Neural crest cell (in vitro differentiated cells): ENCODE results near the gene HSP90AA1. TPM values are rescaled to one million over a fixed set of nuclear protein-coding genes. Genes with fewer than 3 reads are reported as not detected.

Experiments used
- DNase-seq: peaks from one replicate; pipeline ENCODE4 v3.0.0; 2021; ENCODE audit warnings: low read depth, mixed read lengths, low spot score
- H3K27ac Mint-ChIP-seq: one replicate; pipeline ENCODE4 v1.8.0; 2021; ENCODE audit warnings: mild to moderate bottlenecking, mixed read lengths; ENCODE audit not compliant: unreplicated experiment
- H3K27me3 Mint-ChIP-seq: 2 replicates; pipeline ENCODE4 v1.8.0; 2021; ENCODE audit warnings: low read depth, mild to moderate bottlenecking, mixed read lengths
- H3K36me3 Mint-ChIP-seq: 2 replicates; pipeline ENCODE4 v1.8.0; 2021; ENCODE audit warnings: low read depth, mild to moderate bottlenecking, mixed read lengths
- H3K4me1 Mint-ChIP-seq: 2 replicates; pipeline ENCODE4 v1.8.0; 2021; ENCODE audit warnings: mixed read lengths
- H3K4me3 Mint-ChIP-seq: one replicate; pipeline ENCODE4 v1.8.0; 2021; ENCODE audit warnings: mild to moderate bottlenecking, mixed read lengths
- H3K9me3 Mint-ChIP-seq: 2 replicates; pipeline ENCODE4 v1.8.0; 2021; ENCODE audit warnings: mixed read lengths
- total RNA-seq: library from RNA; stranded (reverse); gene quantifications from 2 replicates; pipeline ENCODE4 v1.2.1, GENCODE V29; 2021
- TF ChIP-seq, protein P1 (sequence below): fragments of 200-600 bp; sonication (generic); conservative IDR thresholded peaks from 2 replicates; pipeline ENCODE4 v1.5.0; 2021; ENCODE audit warnings: antibody characterized with exemption, mild to moderate bottlenecking

Gene HSP90AA1
- total RNA-seq, 1 donor from 2014 or later = 760 TPM

DNA sequence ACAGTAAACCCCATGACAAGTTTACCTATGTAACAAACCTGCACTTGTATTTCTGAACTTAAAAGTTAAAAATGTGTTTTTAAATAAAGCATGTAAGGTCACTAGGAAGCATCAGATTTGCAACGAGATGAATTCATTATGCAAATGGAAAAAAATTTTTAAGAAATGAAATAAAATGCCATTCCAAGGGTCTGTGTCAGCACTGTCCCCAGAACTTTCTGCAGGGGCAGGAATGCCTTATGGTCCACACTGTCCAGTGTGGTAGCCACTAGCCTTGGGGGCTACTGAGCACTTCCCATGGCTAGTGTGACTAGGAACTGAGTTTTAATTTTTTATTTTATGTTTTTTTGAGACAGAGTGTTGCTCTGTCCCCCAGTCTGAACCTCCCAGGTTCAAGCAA is 49.2 kb downstream of the HSP90AA1 start:
- no peaks in the 10 kb centered on the region for H3K9me3 Mint-ChIP-seq
- no peaks in the 10 kb centered on the region for H3K4me1 Mint-ChIP-seq
- H3K36me3 Mint-ChIP-seq = peaks cover 43% of the 10 kb centered on the region
- no peak overlapping the region for H3K4me3 Mint-ChIP-seq
- H3K27ac Mint-ChIP-seq = no peak overlapping the region
- TF ChIP-seq, protein P1, sequence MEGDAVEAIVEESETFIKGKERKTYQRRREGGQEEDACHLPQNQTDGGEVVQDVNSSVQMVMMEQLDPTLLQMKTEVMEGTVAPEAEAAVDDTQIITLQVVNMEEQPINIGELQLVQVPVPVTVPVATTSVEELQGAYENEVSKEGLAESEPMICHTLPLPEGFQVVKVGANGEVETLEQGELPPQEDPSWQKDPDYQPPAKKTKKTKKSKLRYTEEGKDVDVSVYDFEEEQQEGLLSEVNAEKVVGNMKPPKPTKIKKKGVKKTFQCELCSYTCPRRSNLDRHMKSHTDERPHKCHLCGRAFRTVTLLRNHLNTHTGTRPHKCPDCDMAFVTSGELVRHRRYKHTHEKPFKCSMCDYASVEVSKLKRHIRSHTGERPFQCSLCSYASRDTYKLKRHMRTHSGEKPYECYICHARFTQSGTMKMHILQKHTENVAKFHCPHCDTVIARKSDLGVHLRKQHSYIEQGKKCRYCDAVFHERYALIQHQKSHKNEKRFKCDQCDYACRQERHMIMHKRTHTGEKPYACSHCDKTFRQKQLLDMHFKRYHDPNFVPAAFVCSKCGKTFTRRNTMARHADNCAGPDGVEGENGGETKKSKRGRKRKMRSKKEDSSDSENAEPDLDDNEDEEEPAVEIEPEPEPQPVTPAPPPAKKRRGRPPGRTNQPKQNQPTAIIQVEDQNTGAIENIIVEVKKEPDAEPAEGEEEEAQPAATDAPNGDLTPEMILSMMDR = no peak
- no peak for DNase-seq
- H3K27me3 Mint-ChIP-seq = no peaks in the 10 kb centered on the region

DNA sequence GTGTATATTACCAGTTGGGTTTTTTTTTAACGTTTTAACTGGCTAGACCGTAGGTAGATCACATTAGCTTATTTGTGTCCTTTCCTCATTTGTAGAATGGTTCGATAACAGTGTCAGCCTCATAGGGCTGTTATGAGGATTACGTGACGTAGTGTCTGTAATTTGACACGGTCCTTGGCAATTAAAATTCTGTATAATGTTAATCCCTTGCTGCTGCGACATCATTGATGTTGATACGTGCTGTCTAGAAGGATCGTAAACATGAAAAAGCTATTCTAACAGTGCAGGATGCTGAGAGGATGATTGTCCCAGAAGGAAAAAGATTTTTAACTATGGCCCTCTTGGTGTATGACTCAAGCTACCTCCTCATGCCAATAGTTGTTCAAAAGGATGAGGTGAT is 50.9 kb downstream of the HSP90AA1 start:
- TF ChIP-seq, protein P1 = no peak

DNA sequence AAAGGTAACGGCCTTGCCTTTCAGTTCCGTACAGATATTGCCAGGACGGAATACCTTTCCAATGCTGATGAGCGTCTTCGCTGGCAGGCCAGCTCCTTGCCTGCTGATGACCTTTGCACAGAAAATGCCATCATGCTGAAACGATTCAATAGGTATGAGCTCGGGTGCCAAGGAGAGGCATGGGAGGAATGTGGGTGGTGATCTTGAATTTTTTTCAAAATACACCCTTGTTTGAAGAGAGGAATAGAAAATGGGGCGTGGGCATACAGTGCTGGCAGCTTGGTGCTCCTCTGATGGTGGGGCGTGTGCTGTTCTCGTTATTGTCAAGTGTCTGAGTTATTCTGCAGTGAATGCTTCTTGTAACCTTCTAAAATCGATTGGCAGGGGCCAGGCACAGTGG is 52.5 kb downstream of the HSP90AA1 start:
- no peak overlapping the region for H3K4me3 Mint-ChIP-seq
- no peaks in the 10 kb centered on the region for H3K9me3 Mint-ChIP-seq
- no peaks in the 10 kb centered on the region for H3K27me3 Mint-ChIP-seq
- H3K27ac Mint-ChIP-seq = no peak overlapping the region
- TF ChIP-seq, protein P1 = no peak
- peaks cover 41% of the 10 kb centered on the region for H3K36me3 Mint-ChIP-seq
- DNase-seq = no peak
- no peaks in the 10 kb centered on the region for H3K4me1 Mint-ChIP-seq

More for the DNA sequence above, 50.9 kb downstream of the HSP90AA1 start:
- Mint-ChIP-seq H3K36me3 (peaks cover 36% of the 10 kb centered on the region), H3K4me1 (no peaks in the 10 kb centered on the region), H3K27ac (no peak overlapping the region), H3K27me3 (no peaks in the 10 kb centered on the region), H3K9me3 (no peaks in the 10 kb centered on the region), H3K4me3 (no peak overlapping the region)
- DNase-seq = no peak

DNA sequence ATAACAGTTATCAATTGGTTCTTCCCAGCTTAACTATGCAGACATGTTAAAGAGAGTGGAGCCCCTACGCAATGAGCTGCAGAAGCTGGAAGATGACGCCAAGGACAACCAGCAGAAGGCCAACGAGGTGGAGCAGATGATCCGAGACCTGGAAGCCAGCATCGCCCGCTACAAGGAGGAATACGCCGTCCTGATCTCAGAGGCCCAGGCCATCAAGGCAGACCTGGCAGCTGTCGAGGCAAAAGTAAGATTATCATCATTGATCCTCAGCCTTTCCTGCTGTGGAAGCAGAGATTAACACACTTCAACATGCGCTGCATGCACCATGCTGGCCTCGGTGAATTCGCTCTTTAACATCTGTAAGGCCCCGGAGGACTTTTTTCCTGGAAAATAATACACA is 53.6 kb downstream of the HSP90AA1 start:
- no peak for DNase-seq
- Mint-ChIP-seq H3K27ac (no peak overlapping the region), H3K36me3 (peaks cover 43% of the 10 kb centered on the region), H3K9me3 (no peaks in the 10 kb centered on the region), H3K4me1 (no peaks in the 10 kb centered on the region), H3K4me3 (no peak overlapping the region), H3K27me3 (no peaks in the 10 kb centered on the region)
- TF ChIP-seq, protein P1 = no peak

Other genes starting within 250 kb of the HSP90AA1 start
- 518 and 528 TPM in 2 replicates for gene DYNC1H1, start 122.5 kb downstream of the HSP90AA1 start, total RNA-seq
- 28.2 and 30.2 TPM in 2 replicates for gene WDR20, start 52.9 kb upstream of the HSP90AA1 start, total RNA-seq
- 16.7 and 18.2 TPM in 2 replicates for gene MOK, start 218.1 kb upstream of the HSP90AA1 start, total RNA-seq
- 15.9 and 16.1 TPM in 2 replicates for gene ZNF839, start 232.7 kb upstream of the HSP90AA1 start, total RNA-seq